ENCODE results near the gene GHRL. TPM values are rescaled to one million over a fixed set of nuclear protein-coding genes. Genes with fewer than 3 reads are reported as not detected.

The GHRL gene, protein sequence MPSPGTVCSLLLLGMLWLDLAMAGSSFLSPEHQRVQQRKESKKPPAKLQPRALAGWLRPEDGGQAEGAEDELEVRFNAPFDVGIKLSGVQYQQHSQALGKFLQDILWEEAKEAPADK
- 0.21 TPM in 1 of 2 replicates, not detected in the other for total RNA-seq (2014; rRNA removed; shearing (Covaris generic))

GRCh38 chr3:10292505-10293419, at the start of gene GHRL:
TSS of gene GHRL (minus strand) at chr3:10292947. CDS start at chr3:10290180, 2,767 bp downstream.
- H3K4me1 ChIP-seq (replicated peaks): no peaks in the 10 kb centered on the region
- H3K4me3 ChIP-seq: no peak within 1 kb of the TSS
- H3K27ac ChIP-seq: no peak within 1 kb of the TSS
- no peaks in the 10 kb centered on the region for H3K9me3 ChIP-seq (replicated peaks)
- no peaks in the 10 kb centered on the region for H3K27me3 ChIP-seq (replicated peaks)
- H3K36me3 ChIP-seq: peaks cover 10% of the 10 kb centered on the region
- DNase-seq (ENCODE audit: low read depth in 1 of 2, low spot score in 2 of 2): no peak

DNA sequence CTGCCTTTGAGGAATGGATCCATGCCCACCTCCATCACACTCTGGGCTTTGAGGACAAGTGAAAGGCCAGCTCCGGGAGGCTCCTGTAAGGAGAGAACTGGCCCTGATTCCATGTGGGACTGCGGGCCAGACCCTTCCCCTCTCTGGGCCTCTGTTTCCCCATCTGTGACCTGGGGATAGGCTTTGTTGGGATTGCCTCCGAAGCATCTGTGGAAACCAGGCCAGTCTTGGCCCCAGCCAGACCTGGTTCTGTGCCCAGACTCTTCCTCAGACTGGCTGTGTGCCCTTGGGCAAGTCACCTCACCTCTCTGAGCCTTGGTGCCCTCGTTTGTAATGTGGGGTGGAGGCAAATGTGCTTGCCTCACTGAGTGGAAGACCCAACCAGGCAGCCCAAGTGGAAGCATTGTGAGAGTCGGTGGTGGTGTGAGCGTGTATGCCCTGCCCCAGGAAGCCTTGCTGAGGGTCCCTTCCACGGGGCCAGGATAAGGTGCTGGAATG, 49.2 kb upstream of the GHRL start:
- no peak for DNase-seq (ENCODE audit: low read depth in 1 of 2, low spot score in 2 of 2)

GRCh38 chr3:10340476-10340875, 47.7 kb upstream of the GHRL start:
- no peaks in the 10 kb centered on the region for H3K4me1 ChIP-seq (replicated peaks)
- no peak for DNase-seq (ENCODE audit: low read depth in 1 of 2, low spot score in 2 of 2)
- no peaks in the 10 kb centered on the region for H3K27me3 ChIP-seq (replicated peaks)
- no peak overlapping the region for H3K27ac ChIP-seq
- no peaks in the 10 kb centered on the region for H3K36me3 ChIP-seq
- no peaks in the 10 kb centered on the region for H3K9me3 ChIP-seq (replicated peaks)
- H3K4me3 ChIP-seq: no peak overlapping the region

More for the DNA sequence above, 49.2 kb upstream of the GHRL start:
- Histone ChIP-seq H3K27ac (no peak overlapping the region), H3K27me3 (replicated peaks) (no peaks in the 10 kb centered on the region), H3K9me3 (replicated peaks) (no peaks in the 10 kb centered on the region), H3K4me1 (replicated peaks) (no peaks in the 10 kb centered on the region), H3K4me3 (no peak overlapping the region), H3K36me3 (no peaks in the 10 kb centered on the region)

- H3K36me3 ChIP-seq: no peaks in the 10 kb centered on the region
- no peak overlapping the region for H3K27ac ChIP-seq
- no peak for DNase-seq (ENCODE audit: low read depth in 1 of 2, low spot score in 2 of 2)
- H3K4me1 ChIP-seq (replicated peaks): no peaks in the 10 kb centered on the region
- H3K27me3 ChIP-seq (replicated peaks): no peaks in the 10 kb centered on the region
- H3K9me3 ChIP-seq (replicated peaks): no peaks in the 10 kb centered on the region
- H3K4me3 ChIP-seq: no peak overlapping the region
These were observed 47.3 kb upstream of the GHRL start for GRCh38 chr3:10340046-10340445.

DNA sequence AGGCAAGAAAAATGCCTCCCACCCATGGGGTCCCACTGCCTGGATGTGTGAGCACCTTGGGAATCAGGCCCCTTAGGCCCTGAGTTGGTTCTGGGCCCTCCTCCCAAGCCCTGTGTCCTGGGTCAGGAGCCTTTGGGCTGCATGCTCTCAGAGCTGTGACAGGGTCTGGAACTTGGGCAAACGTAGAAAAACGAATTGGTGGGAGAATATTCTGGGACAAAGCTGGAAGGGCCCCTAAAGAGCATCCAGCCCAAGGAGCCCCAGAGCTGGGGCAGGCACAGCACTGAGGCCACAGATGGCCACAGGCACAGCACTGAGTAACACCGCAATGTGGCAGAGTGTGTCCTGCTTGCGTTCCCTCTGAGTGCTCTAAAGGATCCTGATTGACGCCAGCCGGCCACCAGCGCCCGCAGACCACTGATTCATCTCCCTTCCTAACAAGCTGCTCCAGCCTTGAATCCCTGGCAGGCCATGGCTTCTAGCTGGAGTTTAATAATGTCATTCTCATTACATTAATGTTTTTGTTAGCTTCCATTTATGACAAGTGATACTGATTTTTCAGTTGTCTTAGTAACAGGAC, 46.7 kb upstream of the GHRL start:
- Histone ChIP-seq H3K4me3 (no peak overlapping the region), H3K27me3 (replicated peaks) (no peaks in the 10 kb centered on the region; the same call in 1 of the 2 replicates), H3K27ac (no peak overlapping the region), H3K36me3 (no peaks in the 10 kb centered on the region), H3K9me3 (replicated peaks) (no peaks in the 10 kb centered on the region), H3K4me1 (replicated peaks) (no peaks in the 10 kb centered on the region)
- DNase-seq (ENCODE audit: low read depth in 1 of 2, low spot score in 2 of 2): no peak

- Histone ChIP-seq H3K4me1 (replicated peaks) (no peaks in the 10 kb centered on the region), H3K9me3 (replicated peaks) (no peaks in the 10 kb centered on the region), H3K36me3 (no peaks in the 10 kb centered on the region), H3K27me3 (replicated peaks) (no peaks in the 10 kb centered on the region; the same call in 1 of the 2 replicates), H3K4me3 (no peak overlapping the region), H3K27ac (no peak overlapping the region)
- DNase-seq (ENCODE audit: low read depth in 1 of 2, low spot score in 2 of 2): no peak
These were observed 46.0 kb upstream of the GHRL start for GRCh38 chr3:10338591-10339353.

- Histone ChIP-seq H3K9me3 (replicated peaks) (no peaks in the 10 kb centered on the region), H3K27me3 (replicated peaks) (no peaks in the 10 kb centered on the region; the same call in 1 of the 2 replicates), H3K27ac (no peak overlapping the region), H3K36me3 (no peaks in the 10 kb centered on the region), H3K4me3 (no peak overlapping the region), H3K4me1 (replicated peaks) (no peaks in the 10 kb centered on the region)
- DNase-seq (ENCODE audit: low read depth in 1 of 2, low spot score in 2 of 2): no peak
These were observed 45.4 kb upstream of the GHRL start for GRCh38 chr3:10338164-10338470.

- H3K4me1 ChIP-seq (replicated peaks): no peaks in the 10 kb centered on the region
- H3K27ac ChIP-seq: no peak overlapping the region
- H3K4me3 ChIP-seq: no peak overlapping the region
- no peaks in the 10 kb centered on the region; the same call in 1 of the 2 replicates for H3K27me3 ChIP-seq (replicated peaks)
- no peak for DNase-seq (ENCODE audit: low read depth in 1 of 2, low spot score in 2 of 2)
- no peaks in the 10 kb centered on the region for H3K9me3 ChIP-seq (replicated peaks)
- no peaks in the 10 kb centered on the region for H3K36me3 ChIP-seq
These were observed 44.8 kb upstream of the GHRL start for GRCh38 chr3:10337323-10338163.

- DNase-seq (ENCODE audit: low read depth in 1 of 2, low spot score in 2 of 2): no peak
- no peaks in the 10 kb centered on the region for H3K4me1 ChIP-seq (replicated peaks)
- no peaks in the 10 kb centered on the region for H3K36me3 ChIP-seq
- H3K4me3 ChIP-seq: no peak overlapping the region
- H3K27me3 ChIP-seq (replicated peaks): no peaks in the 10 kb centered on the region; the same call in 1 of the 2 replicates
- H3K27ac ChIP-seq: no peak overlapping the region
- no peaks in the 10 kb centered on the region for H3K9me3 ChIP-seq (replicated peaks)
These were observed 44.0 kb upstream of the GHRL start for GRCh38 chr3:10336761-10337160.

DNA sequence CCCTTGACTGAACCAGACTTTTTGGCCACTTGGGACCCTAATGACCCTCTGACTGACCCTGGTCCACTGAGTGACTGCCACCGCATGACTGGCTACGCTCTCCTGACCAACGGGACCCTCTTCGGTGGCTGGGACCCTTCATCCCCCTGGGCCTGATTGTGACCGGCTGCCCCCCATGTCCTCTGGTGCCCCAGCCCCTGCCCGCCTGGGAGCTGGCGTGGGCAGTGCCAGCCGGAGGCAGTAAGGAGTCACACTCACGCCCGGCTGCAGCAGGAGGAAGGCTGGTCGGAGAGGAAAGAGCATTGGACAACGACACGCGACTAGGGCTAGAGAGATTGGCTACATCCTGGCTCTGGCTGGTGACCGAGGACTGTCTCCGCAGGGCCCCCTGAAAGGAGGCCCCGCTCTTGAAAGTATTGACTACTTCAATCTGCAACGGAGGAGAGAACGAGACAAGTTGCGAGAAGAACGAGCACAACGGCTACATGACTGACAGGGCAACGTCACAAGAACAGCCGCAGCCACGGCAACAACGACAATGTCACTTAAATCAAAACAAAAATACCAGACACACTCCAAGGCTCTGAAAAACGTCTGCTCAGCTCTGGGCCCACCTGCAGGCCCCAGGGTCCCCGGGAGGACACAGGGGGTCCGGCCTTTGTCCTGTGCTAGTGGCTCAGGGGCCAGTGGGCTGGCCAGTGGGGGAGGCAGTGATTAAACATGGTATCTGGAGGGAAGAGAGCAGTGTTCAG, 43.3 kb upstream of the GHRL start:
- Histone ChIP-seq H3K27ac (no peak overlapping the region), H3K4me3 (no peak overlapping the region), H3K9me3 (replicated peaks) (no peaks in the 10 kb centered on the region), H3K4me1 (replicated peaks) (no peaks in the 10 kb centered on the region), H3K36me3 (no peaks in the 10 kb centered on the region), H3K27me3 (replicated peaks) (peaks cover 3% of the 10 kb centered on the region; the same call in 1 of the 2 replicates)
- DNase-seq (ENCODE audit: low read depth in 1 of 2, low spot score in 2 of 2): no peak

GRCh38 chr3:10335190-10335738, 42.5 kb upstream of the GHRL start:
- Histone ChIP-seq H3K36me3 (no peaks in the 10 kb centered on the region), H3K9me3 (replicated peaks) (no peaks in the 10 kb centered on the region), H3K27me3 (replicated peaks) (peaks cover 11% of the 10 kb centered on the region), H3K27ac (no peak overlapping the region), H3K4me3 (no peak overlapping the region), H3K4me1 (replicated peaks) (no peaks in the 10 kb centered on the region)
- no peak for DNase-seq (ENCODE audit: low read depth in 1 of 2, low spot score in 2 of 2)

DNA sequence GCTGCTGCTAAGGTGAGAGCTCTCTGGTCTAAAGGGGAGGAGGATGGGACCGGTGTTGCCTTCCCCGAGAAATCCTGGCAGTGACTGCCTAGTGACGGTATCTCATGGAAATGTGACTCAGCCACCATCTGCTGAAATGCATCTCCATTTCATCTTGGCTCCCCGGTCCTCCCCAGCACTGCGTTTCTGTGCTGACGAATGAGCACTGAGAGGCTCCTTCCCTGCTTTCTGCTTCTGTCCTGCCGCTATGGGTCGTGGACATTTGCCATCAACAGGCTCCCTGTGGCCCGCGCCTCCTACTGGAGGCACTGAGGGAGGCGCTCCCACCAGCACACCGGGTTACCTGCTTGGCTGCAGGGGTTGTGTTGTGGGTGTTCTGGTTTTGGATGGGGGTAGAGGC, 41.7 kb upstream of the GHRL start:
- no peaks in the 10 kb centered on the region for H3K9me3 ChIP-seq (replicated peaks)
- no peak overlapping the region for H3K27ac ChIP-seq
- peaks cover 17% of the 10 kb centered on the region for H3K27me3 ChIP-seq (replicated peaks)
- no peaks in the 10 kb centered on the region for H3K4me1 ChIP-seq (replicated peaks)
- H3K36me3 ChIP-seq: no peaks in the 10 kb centered on the region
- DNase-seq (ENCODE audit: low read depth in 1 of 2, low spot score in 2 of 2): no peak
- H3K4me3 ChIP-seq: no peak overlapping the region
